ENCODE measurements around the gene RUNDC3A. TPM values are rescaled to one million over a fixed set of nuclear protein-coding genes. Genes with fewer than 3 reads are reported as not detected.
A peak's percentile ranks its signal among the peaks of the same experiment; 100 is the strongest.

The RUNDC3A gene
- total RNA-seq, 2 experiments from 2014 or later = not detected

DNA sequence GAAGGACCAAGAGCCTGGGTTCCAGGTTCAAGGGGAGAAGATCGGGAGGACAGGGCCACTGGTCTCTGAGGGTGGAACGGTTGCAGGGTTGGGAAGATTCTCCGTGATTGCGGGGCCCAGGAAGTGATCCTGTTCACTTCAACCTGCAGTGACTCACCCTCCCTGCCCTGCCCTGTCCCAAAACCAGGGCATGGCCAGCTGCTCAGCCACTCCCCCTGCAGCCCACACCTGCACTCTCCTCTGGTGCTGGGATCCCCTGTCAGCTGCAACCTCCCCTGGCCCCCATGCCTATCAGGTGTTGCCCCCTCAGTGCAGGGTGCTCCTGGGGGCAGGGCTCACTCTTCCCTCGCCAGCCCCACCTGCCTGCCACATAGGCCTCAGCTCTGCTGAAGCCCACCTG is 1.1 kb downstream of the RUNDC3A start:
- no peak for ATAC-seq (ENCODE audit: poor library complexity)
- peaks cover 27% of the 10 kb centered on the region for H3K4me1 ChIP-seq (ENCODE audit: insufficient read depth, low read length)
- H3K9me3 ChIP-seq (ENCODE audit: control insufficient read depth in 1 of 2, insufficient read depth in 1 of 2, low read length in 2 of 2) = peaks cover 0 to 5% of the 10 kb centered on the region in 2 experiments
- intact Hi-C loops (cut with DNase I, micrococcal nuclease) = loop anchor here in 1 of 2 experiments (2.0 kb wide), 1 partner anchor 15 kb away; the partner anchor contains the start of gene SLC25A39
- H3K27me3 Mint-ChIP-seq = peaks cover 59% of the 10 kb centered on the region
- H3K4me1 Mint-ChIP-seq (ENCODE audit: low read depth) = peaks cover 27% of the 10 kb centered on the region
- DNase-seq = peak in 1 of 14 experiments; percentile 18
- no peak for TF ChIP-seq CTCF (IDR thresholded peaks at IDR 0.05)
- no peak overlapping the region for H3K27ac Mint-ChIP-seq
- H3K4me3 ChIP-seq (ENCODE audit: low read length) = no peak overlapping the region
- H3K4me3 Mint-ChIP-seq = no peak overlapping the region
- H3K9me3 Mint-ChIP-seq = no peaks in the 10 kb centered on the region
- POLR2A ChIA-PET = interaction anchor here (0.6 to 2.3 kb wide), 3 partner anchors 17 to 186 kb away, joined by 3 to 12 read pairs (median 8); partner anchors contain the start of genes HDAC5 and UBTF
- H3K36me3 Mint-ChIP-seq (ENCODE audit: low read depth) = no peaks in the 10 kb centered on the region
- no peaks in the 10 kb centered on the region for H3K36me3 ChIP-seq (ENCODE audit: insufficient read depth, low read length)
- H3K27ac ChIP-seq (ENCODE audit: low read depth in 1 of 2, low read length in 2 of 2) = no peak overlapping the region
- CTCF ChIA-PET = interaction anchor here (1.2 to 1.4 kb wide), 2 partner anchors 36 to 99 kb away, joined by 3 to 5 read pairs; partner anchors contain the start of gene GRN
- peaks cover 20 to 27% of the 10 kb centered on the region in 2 experiments for H3K27me3 ChIP-seq (ENCODE audit: control insufficient read depth in 1 of 2, insufficient read depth in 2 of 2, low read length in 2 of 2)

DNA sequence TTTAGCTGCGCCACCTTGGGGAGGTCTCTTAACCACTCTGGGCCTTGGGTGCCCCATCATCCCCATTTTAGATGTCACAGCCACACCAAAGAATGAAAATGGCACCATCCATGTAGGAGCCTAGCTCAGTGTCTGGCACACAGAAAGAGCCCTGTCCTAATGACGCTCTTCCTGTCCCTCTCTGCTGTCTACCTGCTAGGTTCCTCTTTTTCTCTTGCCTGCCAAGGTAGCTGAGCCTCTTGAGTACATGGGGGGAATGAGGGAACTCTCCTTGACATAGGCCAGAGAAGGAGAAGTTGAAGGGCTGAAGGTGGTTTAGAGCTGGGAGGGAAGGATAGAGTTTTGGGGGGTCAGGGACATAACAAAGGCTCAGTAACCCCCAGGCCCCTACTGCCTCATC is 1.8 kb downstream of the RUNDC3A start:
- peaks cover 25 to 31% of the 10 kb centered on the region in 2 experiments for H3K27me3 ChIP-seq (ENCODE audit: control insufficient read depth in 1 of 2, insufficient read depth in 2 of 2, low read length in 2 of 2)
- CTCF ChIA-PET = interaction anchor here (1.2 to 1.4 kb wide), 2 partner anchors 35 to 100 kb away, joined by 3 to 5 read pairs; partner anchors contain the start of gene GRN

DNA sequence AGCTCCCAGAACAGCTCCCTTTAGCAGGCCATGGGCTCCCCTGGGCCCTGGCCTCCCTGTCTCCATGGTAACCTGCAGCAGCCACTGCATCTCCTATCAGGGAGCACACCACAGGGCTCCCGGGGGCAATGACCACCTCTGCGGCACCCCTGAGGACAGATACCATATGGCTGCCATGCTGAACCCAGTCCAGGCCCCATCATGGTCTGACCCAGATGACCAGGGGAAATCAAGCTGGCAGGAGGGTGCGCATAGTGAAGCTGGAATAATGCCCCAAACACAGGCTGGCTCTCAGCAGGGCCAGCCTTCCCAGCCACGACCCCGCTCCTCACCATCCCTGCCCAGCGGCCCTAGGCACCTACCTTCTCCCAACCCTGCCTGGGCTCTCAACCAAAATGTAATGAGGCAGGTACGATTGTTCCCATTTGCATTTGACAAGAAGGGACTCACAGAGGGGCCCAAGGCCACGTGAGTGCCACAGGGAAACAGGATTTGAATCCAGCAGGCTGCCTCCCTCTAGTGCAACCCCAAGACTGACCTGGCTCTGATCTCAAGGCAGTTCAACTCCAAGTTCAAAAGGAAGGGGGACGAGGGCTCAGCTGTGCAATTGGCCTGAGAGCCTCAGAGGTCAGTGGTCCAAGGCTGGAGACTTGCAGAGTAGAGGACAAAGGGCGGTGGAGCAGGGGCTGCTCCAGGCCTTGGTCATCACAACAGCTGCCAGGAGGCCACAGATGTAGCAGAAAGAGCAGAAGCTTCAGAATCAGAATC is 2.4 kb downstream of the RUNDC3A start:
- TF ChIP-seq CTCF (IDR thresholded peaks at IDR 0.05) = no peak
- H3K4me3 Mint-ChIP-seq = no peak overlapping the region
- peaks cover 32% of the 10 kb centered on the region for H3K4me1 Mint-ChIP-seq (ENCODE audit: low read depth)
- H3K36me3 ChIP-seq (ENCODE audit: insufficient read depth, low read length) = no peaks in the 10 kb centered on the region
- CTCF ChIA-PET = interaction anchor here (1.4 kb wide), 1 partner anchor 100 kb away, joined by 5 read pairs; no protein-coding TSS in a partner anchor
- H3K9me3 ChIP-seq (ENCODE audit: control insufficient read depth in 1 of 2, insufficient read depth in 1 of 2, low read length in 2 of 2) = peaks cover 0 to 5% of the 10 kb centered on the region in 2 experiments
- no peak for DNase-seq
- H3K36me3 Mint-ChIP-seq (ENCODE audit: low read depth) = no peaks in the 10 kb centered on the region
- no peak overlapping the region for H3K27ac Mint-ChIP-seq
- POLR2A ChIA-PET = interaction anchor here (0.8 kb wide), 1 partner anchor 16 kb away, joined by 3 read pairs; no protein-coding TSS in a partner anchor
- peaks cover 60% of the 10 kb centered on the region for H3K27me3 Mint-ChIP-seq
- H3K9me3 Mint-ChIP-seq = no peaks in the 10 kb centered on the region
- no peak overlapping the region for H3K4me3 ChIP-seq (ENCODE audit: low read length)
- peaks cover 30 to 36% of the 10 kb centered on the region in 2 experiments for H3K27me3 ChIP-seq (ENCODE audit: control insufficient read depth in 1 of 2, insufficient read depth in 2 of 2, low read length in 2 of 2)
- ATAC-seq (ENCODE audit: poor library complexity) = no peak
- intact Hi-C loops (cut with DNase I, micrococcal nuclease) = no loop called here
- peaks cover 39% of the 10 kb centered on the region for H3K4me1 ChIP-seq (ENCODE audit: insufficient read depth, low read length)
- H3K27ac ChIP-seq (ENCODE audit: low read depth in 1 of 2, low read length in 2 of 2) = no peak overlapping the region

More for the DNA sequence above, 1.8 kb downstream of the RUNDC3A start:
- H3K4me3 ChIP-seq (ENCODE audit: low read length) = no peak overlapping the region
- H3K4me1 Mint-ChIP-seq (ENCODE audit: low read depth) = peaks cover 28% of the 10 kb centered on the region
- peaks cover 0 to 5% of the 10 kb centered on the region in 2 experiments for H3K9me3 ChIP-seq (ENCODE audit: control insufficient read depth in 1 of 2, insufficient read depth in 1 of 2, low read length in 2 of 2)
- no peak for TF ChIP-seq CTCF (IDR thresholded peaks at IDR 0.05)
- POLR2A ChIA-PET = interaction anchor here (0.6 to 0.8 kb wide), 2 partner anchors 17 to 187 kb away, joined by 3 read pairs; partner anchors contain the start of gene HDAC5
- ATAC-seq (ENCODE audit: poor library complexity) (no peak), DNase-seq (no peak)
- no peaks in the 10 kb centered on the region for H3K9me3 Mint-ChIP-seq
- H3K4me1 ChIP-seq (ENCODE audit: insufficient read depth, low read length) = peaks cover 34% of the 10 kb centered on the region
- H3K27me3 Mint-ChIP-seq = peaks cover 56% of the 10 kb centered on the region
- H3K4me3 Mint-ChIP-seq = no peak overlapping the region
- H3K36me3 ChIP-seq (ENCODE audit: insufficient read depth, low read length) = no peaks in the 10 kb centered on the region
- no peak overlapping the region for H3K27ac Mint-ChIP-seq
- intact Hi-C loops (cut with DNase I, micrococcal nuclease) = no loop called here
- H3K36me3 Mint-ChIP-seq (ENCODE audit: low read depth) = no peaks in the 10 kb centered on the region
- no peak overlapping the region for H3K27ac ChIP-seq (ENCODE audit: low read depth in 1 of 2, low read length in 2 of 2)

Measured in CD4-positive, alpha-beta T cell (primary cell).